Thoracic aorta (tissue), 2 donors: Measurements from ENCODE around the gene DTYMK. TPM values are rescaled to one million over a fixed set of nuclear protein-coding genes. Genes with fewer than 3 reads are reported as not detected.
"Not testable (repeated sequence)": the region's sequence is repeated elsewhere in the genome, so short reads cannot be mapped to it uniquely, and the experiment has no call there.

ENCODE experiments used
- ATAC-seq: fragments of 150-250 bp; one replicate; pipeline ENCODE4 v1.8.0; 2017; ENCODE audit warnings: low read depth; ENCODE audit not compliant: insufficient number of reproducible peaks, low FRiP score
- DNase-seq: peaks from one replicate; pipeline ENCODE4 v3.0.0-alpha.2; 2020; ENCODE audit warnings: low spot score
- H3K27ac ChIP-seq, 2 donors: fragments of 200-600 bp; sonication (generic); 1 replicate in 1 of 2; 2 replicates in 1 of 2; pipeline ENCODE4 v1.5.1; 2016; ENCODE audit warnings: mild to moderate bottlenecking in 2 of 2, moderate library complexity in 2 of 2
- H3K27me3 ChIP-seq: fragments of 200-600 bp; sonication (generic); replicated peaks from 2 replicates; pipeline ENCODE4 v1.6.0; 2016; ENCODE audit warnings: mild to moderate bottlenecking; ENCODE audit not compliant: insufficient read depth
- H3K36me3 ChIP-seq: fragments of 200-600 bp; sonication (generic); one replicate; pipeline ENCODE4 v1.5.1; 2016
- H3K4me1 ChIP-seq, 2 donors: fragments of 200-600 bp; sonication (generic); 1 replicate in 1 of 2; 2 replicates in 1 of 2; pipeline versions ENCODE4 v1.5.1 to v1.6.0; 2016; ENCODE audit warnings: low read depth in 2 of 2, mild to moderate bottlenecking in 1 of 2; ENCODE audit not compliant: control insufficient read depth in 1 of 2
- H3K4me3 ChIP-seq: fragments of 200-600 bp; sonication (generic); 2 replicates; pipeline ENCODE4 v1.5.1; 2016; ENCODE audit warnings: mild to moderate bottlenecking
- H3K9me3 ChIP-seq: fragments of 200-600 bp; sonication (generic); 2 replicates; pipeline ENCODE4 v1.5.1; 2016
- total RNA-seq, 2 donors: library from RNA; depleted of rRNA; stranded (reverse); fragments of >200 nt; gene quantifications; one replicate each; pipeline versions ENCODE4 v1.1.0 to v1.2.3, GENCODE V29; 2016
- TF ChIP-seq, protein P1 (sequence below): fragments of 200-600 bp; sonication (generic); IDR thresholded peaks from one replicate; pipeline ENCODE4 v1.5.1; 2019; ENCODE audit warnings: antibody characterized with exemption

Gene DTYMK
- total RNA-seq, 2 donors from 2014 or later: 6.2 to 6.4 TPM

DNA sequence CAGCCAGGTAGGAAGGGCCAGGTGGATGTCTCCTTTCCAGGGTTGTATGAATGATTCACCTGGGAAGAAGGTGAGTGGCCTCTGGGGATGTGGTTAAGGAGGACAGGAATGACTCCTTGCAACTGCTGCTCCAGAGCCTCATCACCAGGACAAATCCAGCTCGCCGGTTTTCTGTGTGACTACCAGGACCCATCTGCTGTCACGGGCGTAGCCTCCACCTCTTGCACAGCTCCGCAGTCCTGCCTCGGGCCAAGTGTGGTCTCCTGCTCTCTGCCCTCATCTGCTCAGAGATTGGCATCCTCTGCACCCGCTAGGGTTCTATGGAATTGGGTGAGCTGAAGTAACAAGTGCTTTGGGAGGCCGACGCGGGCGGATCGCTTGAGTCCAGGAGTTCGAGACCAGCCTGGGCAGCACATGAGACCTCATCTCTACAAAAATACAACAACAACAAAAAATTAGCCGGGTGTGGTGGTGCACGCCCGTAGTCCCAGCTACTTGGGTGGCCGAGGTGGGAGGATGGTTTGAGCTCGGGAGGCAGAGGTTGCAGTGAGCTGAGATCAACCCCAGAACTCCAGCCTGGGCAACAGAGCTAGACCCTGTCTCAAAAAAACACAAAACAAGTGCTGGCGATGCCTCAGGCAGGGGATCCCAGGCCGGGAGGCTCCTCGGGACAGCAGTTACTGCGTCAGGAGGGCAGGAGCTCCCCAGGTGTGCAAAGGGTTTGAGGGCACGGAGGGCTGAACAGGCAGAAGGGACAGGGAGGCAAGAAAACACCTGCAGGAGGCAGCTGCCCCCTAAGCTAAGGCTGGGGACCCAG is 47.0 kb upstream of the DTYMK start:
- Histone ChIP-seq H3K27me3 (no peaks in the 10 kb centered on the region), H3K4me3 (peak overlapping the region; percentile 99), H3K36me3 (no peaks in the 10 kb centered on the region), H3K27ac (peak overlapping the region; percentile 56 to 61), H3K9me3 (no peaks in the 10 kb centered on the region), H3K4me1 (peaks cover 4 to 19% of the 10 kb centered on the region in 2 donors)
- ATAC-seq (no peak), DNase-seq (no peak)
- TF ChIP-seq, protein P1, sequence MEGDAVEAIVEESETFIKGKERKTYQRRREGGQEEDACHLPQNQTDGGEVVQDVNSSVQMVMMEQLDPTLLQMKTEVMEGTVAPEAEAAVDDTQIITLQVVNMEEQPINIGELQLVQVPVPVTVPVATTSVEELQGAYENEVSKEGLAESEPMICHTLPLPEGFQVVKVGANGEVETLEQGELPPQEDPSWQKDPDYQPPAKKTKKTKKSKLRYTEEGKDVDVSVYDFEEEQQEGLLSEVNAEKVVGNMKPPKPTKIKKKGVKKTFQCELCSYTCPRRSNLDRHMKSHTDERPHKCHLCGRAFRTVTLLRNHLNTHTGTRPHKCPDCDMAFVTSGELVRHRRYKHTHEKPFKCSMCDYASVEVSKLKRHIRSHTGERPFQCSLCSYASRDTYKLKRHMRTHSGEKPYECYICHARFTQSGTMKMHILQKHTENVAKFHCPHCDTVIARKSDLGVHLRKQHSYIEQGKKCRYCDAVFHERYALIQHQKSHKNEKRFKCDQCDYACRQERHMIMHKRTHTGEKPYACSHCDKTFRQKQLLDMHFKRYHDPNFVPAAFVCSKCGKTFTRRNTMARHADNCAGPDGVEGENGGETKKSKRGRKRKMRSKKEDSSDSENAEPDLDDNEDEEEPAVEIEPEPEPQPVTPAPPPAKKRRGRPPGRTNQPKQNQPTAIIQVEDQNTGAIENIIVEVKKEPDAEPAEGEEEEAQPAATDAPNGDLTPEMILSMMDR: no peak

DNA sequence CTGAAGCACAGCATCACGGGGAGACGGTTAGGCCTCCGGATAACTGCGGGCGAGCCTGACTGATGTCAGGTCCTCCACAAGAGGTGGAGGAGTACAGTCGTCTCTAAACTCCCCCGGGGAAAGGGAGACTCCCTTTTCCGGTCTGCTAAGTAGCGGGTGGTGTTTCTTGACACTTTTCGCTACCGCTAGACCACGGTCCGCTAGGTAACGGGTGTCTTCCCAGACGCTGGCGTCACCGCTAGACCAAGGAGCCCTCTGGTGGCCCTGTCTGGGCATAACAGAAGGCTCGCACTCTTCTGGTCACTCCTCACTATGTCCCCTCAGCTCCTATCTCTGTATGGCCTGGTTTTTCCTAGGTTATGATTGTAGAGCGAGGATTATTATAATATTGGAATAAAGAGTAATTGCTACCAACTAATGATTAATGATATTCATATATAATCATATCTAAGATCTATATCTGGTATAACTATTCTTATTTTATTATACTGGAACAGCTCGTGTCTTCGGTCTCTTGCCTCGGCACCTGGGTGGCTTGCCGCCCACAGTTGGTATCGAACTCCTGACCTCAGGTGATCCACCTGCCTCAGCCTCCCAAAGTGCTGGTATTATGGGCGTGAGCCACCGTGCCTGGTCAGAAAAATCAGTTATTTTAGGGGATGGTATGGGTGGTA is 46.0 kb upstream of the DTYMK start:
- H3K27ac ChIP-seq, H3K27me3 ChIP-seq, H3K4me3 ChIP-seq, DNase-seq, H3K36me3 ChIP-seq, H3K9me3 ChIP-seq, ATAC-seq: not testable (repeated sequence)
- peaks cover 4 to 19% of the 10 kb centered on the region in 2 donors for H3K4me1 ChIP-seq
- TF ChIP-seq, protein P1: peak; percentile 69

DNA sequence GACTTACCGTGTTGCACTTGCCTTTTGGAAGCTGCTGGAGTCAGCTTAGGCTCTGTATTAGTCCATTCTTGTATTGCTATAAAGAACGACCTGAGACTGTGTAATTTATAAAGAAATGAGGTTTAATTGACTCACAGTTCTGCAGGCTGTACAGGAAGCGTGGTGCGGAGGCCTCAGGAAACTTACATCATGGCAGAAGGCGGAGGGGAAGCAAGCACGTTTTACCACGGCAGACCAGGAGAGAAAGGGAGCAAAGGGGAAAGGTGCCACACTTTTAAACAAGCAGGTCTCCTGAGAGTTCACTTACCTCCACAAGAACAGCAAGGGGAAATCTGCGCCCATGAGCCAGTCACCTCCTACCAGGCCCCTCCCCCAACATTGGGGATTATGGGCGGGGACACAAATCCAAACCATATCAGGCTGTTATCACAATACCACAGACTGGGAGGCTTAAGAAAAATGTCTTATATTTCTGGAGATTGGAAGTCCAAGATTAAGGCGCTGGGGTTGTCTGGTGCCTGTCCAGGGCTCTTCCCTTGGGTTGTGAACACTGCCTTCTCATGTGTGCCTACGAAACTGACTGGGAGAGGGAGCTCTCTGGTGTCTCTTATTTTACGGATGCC is 44.2 kb upstream of the DTYMK start:
- ATAC-seq (no peak), DNase-seq (no peak)
- TF ChIP-seq, protein P1: no peak
- Histone ChIP-seq H3K27ac (no peak overlapping the region), H3K4me1 (peaks cover 4 to 7% of the 10 kb centered on the region in 2 donors), H3K4me3 (no peak overlapping the region), H3K9me3 (no peaks in the 10 kb centered on the region), H3K36me3 (no peaks in the 10 kb centered on the region), H3K27me3 (no peaks in the 10 kb centered on the region)

DNA sequence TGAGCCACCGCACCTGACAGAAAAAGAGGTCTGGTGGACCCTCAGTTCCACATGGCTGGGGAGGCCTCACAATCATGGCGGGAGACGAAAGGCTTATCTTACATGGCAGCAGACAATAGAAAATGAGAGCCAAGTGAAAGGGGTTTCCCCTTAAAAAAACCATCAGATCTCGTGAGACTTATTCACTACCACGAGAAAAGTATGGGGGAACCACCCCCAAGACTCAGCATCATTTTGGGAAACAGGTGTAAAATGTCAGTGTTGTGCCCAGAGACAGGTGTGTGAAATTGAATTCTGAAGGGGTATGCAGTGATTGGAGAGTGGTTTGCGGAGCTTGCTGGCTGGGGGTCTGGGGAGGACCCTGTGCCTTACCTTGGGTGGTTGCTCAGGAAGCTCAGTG is 43.3 kb upstream of the DTYMK start:
- DNase-seq (no peak), ATAC-seq (no peak)
- Histone ChIP-seq H3K36me3 (no peaks in the 10 kb centered on the region), H3K9me3 (no peaks in the 10 kb centered on the region), H3K27ac (no peak overlapping the region), H3K4me1 (peaks cover 4% of the 10 kb centered on the region in 2 donors), H3K4me3 (no peak overlapping the region), H3K27me3 (no peaks in the 10 kb centered on the region)
- TF ChIP-seq, protein P1: no peak

DNA sequence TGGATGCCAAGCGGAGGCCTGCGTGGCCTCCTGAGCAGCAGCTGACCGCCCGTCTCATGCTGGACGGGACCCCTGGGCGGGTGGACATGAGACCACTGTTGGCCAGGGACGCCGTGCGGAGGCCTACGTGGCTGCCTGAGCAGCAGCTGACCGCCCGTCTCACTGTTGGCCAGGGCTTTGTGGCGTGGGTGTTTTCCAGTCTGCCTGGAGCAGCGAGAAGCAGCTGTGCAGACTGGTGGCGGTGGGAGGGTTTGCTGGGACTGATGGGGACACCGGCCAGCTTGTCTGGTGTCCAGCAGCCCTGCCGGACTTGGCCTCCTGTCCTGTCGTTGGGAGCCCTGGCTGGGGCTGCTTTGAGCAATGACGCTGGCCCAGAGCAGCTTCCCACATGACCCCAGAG is 42.0 kb upstream of the DTYMK start:
- peak overlapping the region in 1 of 2 donors; percentile 11 for H3K27ac ChIP-seq
- H3K9me3 ChIP-seq: no peaks in the 10 kb centered on the region
- H3K27me3 ChIP-seq: no peaks in the 10 kb centered on the region
- no peaks in the 10 kb centered on the region for H3K36me3 ChIP-seq
- TF ChIP-seq, protein P1: no peak
- ATAC-seq: no peak
- H3K4me1 ChIP-seq: no peaks in the 10 kb centered on the region
- no peak for DNase-seq
- no peak overlapping the region for H3K4me3 ChIP-seq
